Thyroid gland (tissue), 4 donors: ENCODE measurements around the gene TM9SF4.
"Not testable (repeated sequence)": the region's sequence is repeated elsewhere in the genome, so short reads cannot be mapped to it uniquely, and the experiment has no call there.

Source experiments
- CTCF ChIP-seq, 6 experiments: fragments of 200-600 bp in 3 of 6; fragments of 450-650 bp in 3 of 6; sonication (generic) in 3 of 6; IDR thresholded peaks; one replicate each; pipeline ENCODE4 v1.5.1; 2016 to 2019; ENCODE audit warnings: antibody characterized with exemption in 6 of 6, mild to moderate bottlenecking in 2 of 6, inconsistent platforms in 1 of 6, moderate library complexity in 1 of 6
- POLR2A ChIP-seq, 2 donors: fragments of 450-650 bp; IDR thresholded peaks; one replicate each; pipeline ENCODE4 v1.6.1; 2017; ENCODE audit warnings: antibody characterized with exemption in 2 of 2, mild to moderate bottlenecking in 2 of 2, moderate library complexity in 1 of 2

- not testable (repeated sequence) for TF ChIP-seq CTCF, POLR2A (IDR thresholded peaks at IDR 0.05)
Measured at GRCh38 chr20:32121908-32122307, 12.4 kb downstream of the TM9SF4 start.
